Measurements from ENCODE around the gene CLDN5.
A peak's percentile ranks its signal among the peaks of the same experiment; 100 is the strongest.
"Not testable (repeated sequence)": the region's sequence is repeated elsewhere in the genome, so short reads cannot be mapped to it uniquely, and the experiment has no call there.

Gene CLDN5, protein sequence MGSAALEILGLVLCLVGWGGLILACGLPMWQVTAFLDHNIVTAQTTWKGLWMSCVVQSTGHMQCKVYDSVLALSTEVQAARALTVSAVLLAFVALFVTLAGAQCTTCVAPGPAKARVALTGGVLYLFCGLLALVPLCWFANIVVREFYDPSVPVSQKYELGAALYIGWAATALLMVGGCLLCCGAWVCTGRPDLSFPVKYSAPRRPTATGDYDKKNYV

DNA sequence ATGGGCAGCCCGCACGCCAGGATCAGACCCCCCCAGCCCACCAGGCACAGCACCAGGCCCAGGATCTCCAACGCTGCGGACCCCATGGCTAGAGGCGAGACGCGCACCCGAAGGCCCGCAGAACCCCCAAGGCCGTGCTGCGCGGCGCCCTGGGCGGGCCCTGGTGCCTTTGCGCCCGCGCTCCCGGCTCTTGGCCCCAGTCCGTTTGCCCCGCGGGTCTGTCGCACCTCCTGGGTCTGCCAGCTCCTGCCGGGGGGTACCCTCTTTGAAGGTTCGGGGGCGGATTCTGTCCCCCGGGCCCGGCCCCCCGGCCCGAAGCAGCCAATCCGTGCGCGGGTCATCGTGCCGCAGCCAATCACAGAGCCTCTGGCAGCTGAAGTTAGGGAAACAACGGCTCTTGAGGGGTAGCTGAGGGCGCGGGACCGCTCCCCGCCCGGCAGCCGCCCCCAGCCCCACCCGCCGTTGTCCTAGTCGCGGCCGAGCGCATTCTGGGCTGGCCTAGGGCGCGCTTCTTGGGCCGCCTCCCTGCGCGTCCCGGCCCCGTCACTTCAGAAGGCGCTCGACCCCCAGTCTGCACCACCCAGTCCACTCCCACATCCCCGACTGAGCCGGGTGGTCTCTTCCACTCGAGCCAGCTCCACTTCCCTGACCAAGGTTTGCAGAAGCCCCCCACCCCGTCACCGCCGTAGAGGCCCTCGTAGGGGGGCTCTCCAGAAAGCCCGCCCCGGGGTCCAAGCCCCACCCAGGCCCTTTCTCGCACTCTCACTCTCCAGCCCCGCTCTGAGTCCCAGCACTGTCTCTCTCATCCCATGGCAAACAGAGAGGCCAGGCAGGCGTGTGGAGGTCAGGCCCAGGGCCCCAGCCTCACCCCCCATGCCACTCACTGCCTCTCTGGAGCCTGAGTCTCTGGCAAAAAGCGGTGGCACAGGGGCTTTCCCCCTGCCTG is at the start of gene CLDN5:
Gene CLDN5 (minus strand): TSS at position 241 of the 946 bp plus-strand sequence. CDS start 155 bp downstream, at position 86.
- peak; percentile 57 to 79 for DNase-seq

DNA sequence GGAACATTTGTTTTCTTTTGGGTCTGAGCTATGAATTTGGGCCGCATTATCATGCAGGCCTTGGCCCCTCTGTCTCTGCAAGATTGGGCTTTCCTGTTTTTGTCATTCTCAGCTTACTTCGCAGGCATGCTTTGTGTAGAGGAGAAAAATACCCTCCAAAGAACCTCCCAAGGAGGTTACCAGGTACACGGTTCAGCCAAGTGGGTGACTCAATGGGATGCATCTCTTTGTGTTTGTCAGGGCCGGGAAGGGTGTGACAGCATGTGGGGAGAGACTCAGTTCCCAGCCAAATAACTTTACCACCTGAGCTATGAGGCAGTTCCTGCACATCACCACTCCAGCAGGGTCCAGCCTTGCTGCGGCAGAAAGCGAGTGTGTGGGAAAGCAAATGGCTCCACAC is 47.8 kb upstream of the CLDN5 start:
- no peak for DNase-seq

DNA sequence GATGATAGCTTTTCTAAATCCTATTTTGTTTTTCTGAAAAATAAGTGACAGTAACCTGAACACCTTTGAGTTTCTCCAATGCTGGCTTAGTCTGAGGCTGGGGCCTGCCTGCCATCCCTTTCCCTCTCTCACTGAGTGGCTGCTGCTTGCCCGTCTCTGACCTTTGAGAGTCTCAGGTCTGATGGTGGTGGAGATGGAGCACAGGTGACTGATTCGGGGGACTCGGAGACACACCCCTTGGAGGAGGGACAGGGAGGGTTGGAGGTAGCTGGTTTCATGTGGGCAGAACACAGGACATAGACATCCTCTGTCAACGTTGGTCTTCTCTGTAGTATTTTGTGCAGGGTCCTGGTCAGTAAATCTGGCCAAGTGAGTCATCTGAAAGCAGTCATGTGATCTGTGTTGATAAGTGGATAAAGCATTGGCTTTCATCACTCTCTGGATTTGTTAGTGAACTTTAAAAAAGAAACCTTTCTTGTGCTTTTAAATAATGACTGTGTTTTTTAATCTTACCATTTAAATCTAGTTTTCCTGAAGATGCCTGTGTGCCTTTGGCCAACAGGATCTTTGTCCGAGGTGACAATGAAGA is 47.1 kb upstream of the CLDN5 start:
- no peak for DNase-seq

DNA sequence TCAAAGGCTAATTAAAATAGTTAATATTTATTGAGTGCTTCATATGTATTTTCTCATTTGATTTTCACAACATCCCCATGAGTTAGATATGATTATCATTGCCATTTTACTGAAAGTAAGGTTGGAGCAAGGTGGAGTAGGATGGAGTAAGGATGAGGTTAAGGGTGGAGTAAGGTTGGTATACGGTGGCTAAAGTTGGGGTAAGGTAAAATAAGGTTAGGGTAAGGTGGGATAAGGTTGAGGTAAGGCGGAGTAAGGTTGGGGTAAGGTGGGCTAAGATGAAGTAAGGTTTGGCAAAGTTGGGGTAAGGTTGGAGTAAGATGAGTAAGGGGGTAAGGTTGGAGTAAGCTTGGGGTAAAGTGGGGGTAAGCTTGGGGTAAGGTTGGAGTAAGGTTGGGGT is 45.8 kb upstream of the CLDN5 start:
- no peak for DNase-seq

DNA sequence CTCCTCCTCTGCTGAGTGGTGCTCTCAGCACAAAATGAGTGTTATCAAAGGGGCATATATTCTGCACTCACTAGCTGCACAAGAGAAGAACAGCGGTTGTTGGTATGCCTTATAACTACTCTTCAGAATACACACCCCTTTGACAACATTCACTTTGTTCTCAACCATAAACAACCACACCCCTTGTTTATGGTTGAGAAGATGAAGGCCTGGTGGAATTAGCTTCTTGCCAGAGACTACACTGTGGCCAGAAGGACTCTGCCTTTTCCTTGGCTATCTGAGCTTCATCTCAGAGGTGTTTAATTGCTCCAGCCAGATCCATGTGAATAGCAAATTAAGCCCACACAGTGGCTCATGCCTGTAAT is 45.0 kb upstream of the CLDN5 start:
- DNase-seq = no peak

DNA sequence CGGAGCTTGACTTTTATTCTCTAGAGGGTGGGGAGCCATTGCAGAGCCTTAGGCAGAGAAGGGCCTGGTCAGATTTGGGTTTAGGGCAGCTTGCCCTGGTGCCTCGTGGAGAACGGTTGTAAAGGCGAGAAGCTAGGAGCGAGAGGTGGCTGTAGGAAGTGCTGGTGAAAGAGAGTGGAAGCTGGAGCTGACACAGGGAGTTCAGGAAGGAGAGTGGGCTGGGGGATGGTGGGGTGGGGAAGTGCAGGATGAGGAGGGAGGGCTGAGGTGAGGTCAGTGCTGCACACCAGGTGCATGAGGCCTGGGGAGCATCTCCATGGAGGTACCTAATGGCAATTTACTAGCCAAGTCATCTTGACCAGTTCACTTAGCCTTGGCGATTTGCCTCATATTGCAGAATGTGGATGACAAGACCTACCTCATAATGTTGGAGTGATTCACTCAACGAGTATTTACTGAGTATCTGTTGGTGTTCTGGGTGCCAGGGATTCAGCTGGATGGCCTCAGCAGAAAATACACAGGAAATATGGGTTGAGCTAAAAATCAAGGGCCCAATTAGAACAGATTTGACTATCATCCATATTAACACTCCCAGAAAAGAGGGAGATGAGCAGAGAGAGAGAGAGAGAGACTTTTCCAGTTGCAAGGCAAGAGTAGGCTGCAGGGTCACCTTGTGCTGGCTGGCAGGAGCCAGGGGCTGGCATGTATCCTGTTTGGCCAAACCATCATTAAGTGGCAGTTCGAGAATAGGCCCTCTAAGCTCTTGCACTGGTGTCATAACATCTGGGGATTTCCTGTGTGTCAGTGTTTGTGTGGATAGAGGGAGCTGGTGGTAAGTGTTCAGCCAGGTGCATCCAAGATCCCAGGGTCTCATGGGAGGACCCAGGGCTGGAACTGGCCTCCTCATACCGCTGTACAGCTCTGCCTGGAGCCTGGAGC is 44.4 kb upstream of the CLDN5 start:
- no peak for DNase-seq

DNA sequence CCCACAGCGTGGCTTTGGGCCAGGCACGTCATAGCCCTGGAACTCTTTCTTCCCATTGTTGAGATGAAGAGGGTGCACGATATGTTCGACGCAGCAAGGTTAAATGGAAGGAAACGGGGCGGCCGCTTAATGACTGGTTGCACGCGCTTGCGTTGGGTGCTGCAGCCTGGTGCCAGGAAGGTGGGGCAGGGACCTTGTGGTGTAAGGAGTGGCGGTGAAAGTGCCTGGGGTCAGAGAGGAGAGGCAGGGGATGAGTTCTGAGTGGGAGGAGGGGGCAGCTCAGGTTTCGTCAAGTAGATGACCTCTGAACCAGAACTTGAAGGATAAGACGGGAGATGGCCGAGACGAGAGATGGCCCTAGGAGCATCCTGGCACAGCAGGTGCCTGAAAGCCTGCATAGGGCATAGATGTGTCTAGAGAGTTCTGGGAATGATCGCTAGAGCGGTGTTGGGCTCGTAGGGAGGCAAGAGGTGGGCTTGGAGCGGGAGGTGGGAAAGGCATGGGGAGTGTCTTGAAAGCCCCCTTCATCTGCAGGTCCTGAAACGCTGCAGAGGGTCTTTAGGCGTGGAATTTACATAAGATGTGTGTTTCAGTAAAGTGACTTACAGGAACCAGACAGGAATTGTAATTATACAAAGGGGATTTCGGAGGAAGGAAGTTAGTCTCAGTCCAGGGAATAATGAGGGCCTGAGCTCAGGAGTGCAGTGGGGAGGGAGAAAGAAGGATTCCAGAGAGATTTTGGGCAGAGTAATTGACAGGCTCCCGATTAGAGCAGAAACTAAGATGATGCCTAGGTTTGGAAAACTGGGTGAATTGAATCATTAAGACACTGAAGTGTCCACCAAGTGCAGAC is 43.2 kb upstream of the CLDN5 start:
- no peak for DNase-seq

DNA sequence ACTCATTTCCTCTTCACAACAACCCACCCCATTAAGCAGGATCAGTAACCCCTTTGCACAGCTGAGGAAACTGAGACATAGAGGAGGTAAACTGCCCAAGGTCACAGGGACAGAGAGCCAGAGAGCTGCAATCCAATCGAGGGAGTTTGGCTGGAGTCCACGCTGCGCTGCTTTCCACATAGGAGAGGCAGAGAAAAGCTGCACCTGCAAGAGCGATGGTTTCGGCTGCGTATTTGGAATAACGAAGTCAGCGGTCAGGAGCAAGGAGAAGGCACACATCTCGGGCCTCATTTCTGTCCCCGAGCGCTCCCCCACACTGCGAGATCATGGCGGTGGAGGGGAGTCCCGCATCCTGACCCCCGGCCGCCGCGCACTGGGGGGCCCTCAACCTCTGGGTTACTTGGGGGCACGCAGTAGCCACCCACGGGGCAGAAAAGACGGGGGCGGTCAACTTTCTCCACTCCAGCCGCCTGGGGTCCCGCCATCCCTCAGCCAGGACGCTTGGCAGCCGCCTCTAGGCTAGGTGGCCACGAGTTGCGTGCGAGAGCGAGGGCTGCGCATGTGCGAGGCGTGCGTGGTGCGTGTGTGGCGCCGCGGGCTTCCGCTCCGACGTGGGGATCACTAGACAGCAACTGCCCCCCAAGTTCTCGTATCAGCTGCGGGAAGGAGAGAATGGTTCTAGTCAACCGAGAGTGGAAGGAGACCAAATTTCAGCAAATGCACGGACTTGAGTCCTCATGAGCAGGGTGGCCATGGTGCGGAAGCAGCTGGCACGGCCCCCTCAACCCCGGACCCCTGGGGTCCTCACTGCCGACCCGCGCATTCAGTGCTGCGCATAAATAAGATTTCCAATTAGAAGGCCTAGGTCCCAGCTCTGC is 42.3 kb upstream of the CLDN5 start:
- DNase-seq = no peak

DNA sequence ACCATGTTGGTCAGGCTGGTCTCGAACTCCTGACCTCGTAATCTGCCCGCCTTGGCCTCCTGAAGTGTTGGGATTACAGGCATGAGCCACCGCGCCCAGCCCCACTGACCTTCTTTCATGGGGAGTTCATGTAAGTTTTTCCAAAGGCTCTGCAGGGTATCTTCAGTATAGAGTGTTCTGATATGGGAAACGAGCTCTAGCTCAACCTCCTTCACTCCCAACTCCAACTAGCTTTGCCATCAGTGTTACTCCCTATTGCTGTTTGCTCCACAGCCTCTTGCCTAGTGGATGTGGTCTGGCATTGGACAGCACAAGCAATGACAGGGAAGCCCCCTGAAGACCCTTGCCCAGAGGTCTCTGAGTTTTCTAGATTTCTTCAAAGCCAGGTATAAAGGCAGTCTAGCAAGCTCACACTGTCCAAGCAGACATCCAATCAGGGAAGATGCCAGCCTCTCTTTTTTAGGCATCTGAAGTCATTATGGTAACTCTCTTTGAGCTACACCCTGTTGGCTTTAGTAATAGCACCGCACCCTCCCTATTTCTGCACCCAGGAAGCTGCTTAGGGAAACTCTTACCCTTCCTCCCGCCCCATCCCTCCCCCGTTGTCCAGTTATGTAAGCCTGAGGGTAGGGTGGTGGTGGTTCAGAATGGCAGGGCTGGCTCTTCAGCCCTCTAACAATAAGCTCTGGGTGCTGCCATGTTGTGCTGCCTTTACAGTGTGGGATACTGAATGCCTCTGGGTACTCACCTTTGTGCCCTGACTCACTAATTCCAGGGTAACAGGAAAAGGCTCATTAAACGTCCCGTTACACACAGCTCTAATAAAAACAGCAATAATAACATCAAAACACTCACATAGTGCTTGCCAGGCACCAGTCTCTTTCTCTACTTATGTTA is 41.4 kb upstream of the CLDN5 start:
- DNase-seq = no peak

DNA sequence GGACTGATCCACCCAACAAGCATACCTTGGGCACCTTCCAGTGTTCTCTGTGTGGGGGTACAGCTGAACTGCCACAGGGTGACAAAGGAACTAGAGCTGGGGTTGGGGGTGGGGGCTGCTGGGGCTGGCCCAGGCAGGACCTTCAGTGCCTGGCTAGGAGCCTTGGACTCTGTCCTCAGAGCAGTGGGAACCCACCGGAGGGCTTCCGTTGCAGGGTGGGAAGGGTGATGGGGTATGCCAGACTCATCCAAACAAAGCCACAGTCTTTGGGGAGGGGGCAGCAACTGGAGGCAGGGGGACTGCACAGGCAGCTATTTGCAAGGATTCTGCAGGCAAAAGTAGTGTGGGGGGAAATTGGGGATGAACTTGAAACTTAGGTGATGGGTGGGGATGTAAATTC is 35.7 kb upstream of the CLDN5 start:
- no peak for DNase-seq

DNA sequence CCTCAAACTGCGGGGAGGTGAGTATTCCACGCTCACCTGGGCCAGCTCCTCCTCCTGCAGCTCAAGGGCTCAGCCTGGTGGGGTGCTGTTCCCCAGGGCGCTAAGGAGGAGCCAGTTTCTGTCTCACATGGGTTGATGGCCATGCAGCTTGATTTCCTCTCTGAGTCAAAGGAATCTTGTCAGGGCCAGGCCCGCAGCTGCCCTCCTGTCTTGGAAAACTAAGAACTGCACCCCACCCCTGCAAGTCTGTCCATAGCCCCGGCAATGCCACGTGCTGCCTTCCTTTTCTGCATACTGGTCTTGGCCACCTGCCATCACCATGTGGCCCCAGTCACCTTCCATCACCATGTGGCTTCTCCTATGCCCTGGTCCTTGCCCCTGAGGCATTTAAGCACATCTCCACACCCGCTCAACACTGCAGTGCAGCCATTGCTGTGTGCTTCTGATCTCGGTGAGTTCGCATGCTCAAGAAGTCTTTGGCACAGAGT is 35.2 kb upstream of the CLDN5 start:
- DNase-seq = no peak

DNA sequence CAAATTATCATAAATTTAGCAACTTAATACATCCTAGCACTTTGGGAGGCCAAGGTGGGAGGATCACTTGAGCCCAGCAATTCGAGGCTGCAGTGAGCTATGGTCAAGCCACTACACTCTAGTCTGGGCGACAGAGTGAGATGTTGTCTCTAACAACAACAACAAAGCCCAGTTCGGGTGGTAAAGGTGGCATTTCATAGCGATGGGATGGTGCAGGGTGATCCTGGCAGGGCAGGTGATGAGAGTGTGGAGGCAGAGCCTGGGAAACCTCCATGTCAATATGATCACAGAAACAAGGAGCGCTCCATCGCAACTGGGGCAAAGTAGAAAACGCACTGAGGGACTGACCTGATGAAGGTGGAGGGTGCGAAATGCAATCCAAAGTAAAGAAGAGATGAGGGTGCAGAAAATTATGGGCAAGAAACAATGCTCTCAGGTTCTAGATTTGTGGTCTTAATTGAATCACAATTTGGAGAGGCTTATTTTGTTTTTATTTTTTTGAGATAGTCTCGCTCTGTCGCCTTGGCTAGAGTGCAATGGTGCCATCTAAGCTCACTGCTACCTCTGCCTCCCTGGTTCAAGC is 32.8 kb upstream of the CLDN5 start:
- DNase-seq = no peak

DNA sequence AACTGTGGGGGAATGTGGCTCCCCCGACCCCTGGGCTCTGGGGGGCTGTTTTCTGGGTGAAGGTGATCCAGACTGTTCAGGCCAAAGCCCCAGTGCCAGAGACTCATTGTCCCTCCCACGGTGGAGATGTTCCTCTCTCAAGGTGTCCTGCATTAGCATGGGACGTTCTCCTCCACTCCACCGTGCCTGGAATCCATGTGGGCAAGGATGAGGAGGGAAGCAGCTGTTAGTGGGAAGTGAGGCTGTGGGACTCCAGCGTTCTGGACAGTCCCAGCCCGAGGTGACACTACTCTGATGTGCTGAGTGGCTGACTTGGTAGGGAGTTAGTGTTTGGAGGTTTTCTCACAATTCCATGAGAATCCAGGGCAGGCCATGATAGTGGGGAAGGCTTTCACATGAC is 31.4 kb upstream of the CLDN5 start:
- DNase-seq = no peak

DNA sequence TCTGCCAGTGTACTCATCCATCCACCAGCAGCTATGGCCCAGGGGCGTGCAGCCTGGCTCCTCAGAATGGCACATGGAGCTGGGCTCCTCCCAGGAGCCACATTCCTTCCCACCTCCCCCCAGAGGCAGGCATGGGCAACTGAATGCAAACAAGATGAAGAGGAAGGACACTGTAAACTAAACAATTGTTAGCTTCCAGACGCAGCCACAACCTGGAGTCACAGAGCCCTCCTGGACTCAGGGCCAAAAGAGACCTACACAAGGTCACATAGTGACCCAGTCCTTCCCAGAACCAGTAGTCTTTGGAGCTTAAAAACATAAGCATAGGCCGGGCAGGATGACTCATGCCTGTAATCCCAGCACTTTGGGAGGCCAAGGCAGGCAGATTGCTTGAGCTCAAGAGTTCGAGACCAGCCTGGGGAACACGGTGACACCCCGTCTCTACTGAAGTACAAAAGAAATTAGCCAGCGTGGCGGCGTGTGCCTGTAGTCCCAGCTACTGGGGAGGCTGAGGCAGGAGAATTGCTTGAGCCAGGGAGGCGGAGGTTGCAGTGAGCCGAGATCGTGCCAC is 30.7 kb upstream of the CLDN5 start:
- no peak for DNase-seq

DNA sequence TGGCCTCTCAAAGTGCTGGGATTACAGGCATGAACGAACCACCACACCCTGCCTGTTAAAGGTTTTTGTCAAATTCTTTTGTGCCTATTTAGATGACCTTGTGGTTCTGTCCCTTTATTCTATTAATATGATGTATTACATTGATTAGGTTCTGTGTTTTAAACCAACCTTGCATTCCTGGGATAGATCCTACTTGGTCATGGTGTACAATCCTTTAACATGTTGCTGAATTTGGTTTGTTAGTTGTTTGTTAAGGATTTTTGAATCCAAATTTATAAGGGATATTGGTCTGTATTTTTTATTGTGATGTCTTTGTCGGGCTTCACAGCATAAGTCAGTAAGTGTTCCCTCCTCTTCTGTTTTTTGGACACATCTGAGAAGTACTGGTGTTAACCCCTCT is 29.0 kb upstream of the CLDN5 start:
- DNase-seq = no peak

DNA sequence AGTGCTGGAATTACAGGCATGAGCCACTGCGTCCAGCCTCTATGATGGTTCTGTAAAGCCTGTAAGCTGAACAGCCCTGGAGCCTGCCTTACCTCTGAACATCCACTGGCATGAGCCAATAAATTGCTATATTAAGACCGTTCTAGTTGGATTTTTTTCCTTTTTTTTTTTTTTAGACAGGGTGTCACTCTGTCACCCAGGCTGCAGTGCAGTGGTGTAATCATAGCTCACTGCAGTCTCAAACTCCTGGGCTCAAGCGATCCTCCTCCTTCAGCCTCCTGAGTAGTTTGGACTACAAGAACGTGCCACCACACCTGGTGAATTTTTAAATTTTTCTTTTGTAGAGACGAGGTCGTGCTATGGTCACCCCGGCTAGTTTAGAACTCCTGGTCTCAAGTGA is 26.2 kb upstream of the CLDN5 start:
- DNase-seq = no peak

DNA sequence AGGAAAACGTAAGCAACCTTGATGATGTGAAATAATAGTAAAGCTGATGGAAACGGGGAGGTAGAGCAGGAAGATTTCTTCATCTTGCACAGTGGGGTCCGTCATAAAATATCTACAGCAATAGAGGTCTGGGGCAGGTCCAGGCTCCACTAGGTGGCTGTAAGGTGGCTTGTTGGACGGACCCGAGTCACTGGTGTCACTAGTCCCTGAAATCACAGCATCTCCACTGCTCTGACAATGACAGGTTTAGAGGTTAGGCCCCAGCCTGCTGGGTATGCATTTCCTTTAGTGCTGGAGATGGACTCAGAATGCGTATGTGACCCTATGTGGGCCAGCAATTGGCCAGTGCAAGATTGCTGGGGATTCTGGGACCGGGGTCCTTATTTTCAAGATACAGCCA is 25.2 kb upstream of the CLDN5 start:
- DNase-seq = no peak

DNA sequence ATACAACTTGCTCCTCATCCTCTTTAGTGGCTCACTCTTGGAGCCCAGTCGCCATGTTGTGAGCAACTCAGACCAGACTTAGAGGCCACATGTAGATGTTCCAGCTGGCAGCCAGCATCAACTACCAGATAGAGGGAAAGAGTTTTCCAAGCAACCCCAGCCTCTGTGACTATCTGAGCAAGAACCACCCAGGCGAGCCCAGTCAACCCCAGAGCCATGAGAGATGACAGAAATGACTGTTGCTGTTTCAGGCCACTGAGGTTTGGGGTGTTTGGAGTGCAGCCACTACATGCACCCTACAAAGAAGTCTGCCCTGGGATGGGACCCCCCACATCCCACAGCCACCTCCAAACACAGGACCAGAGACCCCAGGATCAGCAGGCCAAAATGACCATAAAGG is 24.8 kb upstream of the CLDN5 start:
- DNase-seq = no peak

DNA sequence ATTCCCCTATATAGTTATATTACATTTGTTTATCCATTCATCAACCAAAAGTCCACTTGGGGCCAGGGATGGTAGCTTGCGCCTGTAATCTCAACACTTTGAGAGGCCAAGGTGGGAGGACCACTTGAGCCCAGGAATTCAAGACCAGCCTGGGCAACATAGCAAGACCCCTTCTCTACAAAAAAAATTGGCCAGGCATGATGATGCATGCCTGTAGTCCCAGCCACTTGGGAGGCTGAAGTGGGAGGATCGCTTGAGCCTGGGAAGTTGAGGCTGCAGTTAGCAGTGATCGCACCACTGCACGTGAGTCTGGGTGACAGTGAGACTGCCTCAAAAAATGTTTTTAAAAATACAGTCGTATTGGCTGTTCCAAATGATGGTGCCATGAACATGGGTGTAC is 24.2 kb upstream of the CLDN5 start:
- not testable (repeated sequence) for DNase-seq

Data from NCI-H524 (cell line).